HepG2 (cell line): ENCODE data around the gene PEAK1. TPM values are rescaled to one million over a fixed set of nuclear protein-coding genes. Genes with fewer than 3 reads are reported as not detected.

ENCODE experiments used
- ATAC-seq: fragments of 200-7000 bp; cut with Tn5 transposase; 3 replicates; pipeline ENCODE4 v1.9.1; 2020; ENCODE audit warnings: mild to moderate bottlenecking, moderate library complexity
- BruUV-seq: library from RNA; stranded (reverse); fragments of 400-500 nt; replicated peaks from 2 replicates; lab custom pipeline; 2021; lab: Mats Ljungman, UMichigan
- CTCF ChIA-PET: fragments of 300-600 bp; formaldehyde crosslinking; extraction: SDS; loops from one replicate; lab custom pipeline; 2021; ENCODE audit warnings: low total read pairs, inconsistent platforms, low intra/inter-chr PET ratio; lab: Yijun Ruan, JAX
- POLR2A ChIA-PET: fragments of 350-600 bp; sonication (Branson Sonifier 250); formaldehyde crosslinking; loops from one replicate; lab custom pipeline; 2020; ENCODE audit warnings: antibody characterized with exemption, inconsistent platforms; lab: Yijun Ruan, JAX
- DNase-seq: peaks from one replicate; pipeline ENCODE4 v3.0.0-alpha.2; 2015; ENCODE audit warnings: low spot score
- FAIRE-seq: peaks from 3 replicates; lab custom pipeline; 2011; peaks lifted over from hg19 to GRCh38; lab: Jason Lieb, UNC
- H2AFZ ChIP-seq: one replicate; pipeline ENCODE4 v1.6.1; 2011; ENCODE audit warnings: low read length, inconsistent platforms
- H3K27ac ChIP-seq: fragments of 300-600 bp; 3 replicates; pipeline ENCODE4 v1.8.0; 2011; ENCODE audit warnings: mixed run types, mild to moderate bottlenecking, mixed read lengths, low read length, inconsistent platforms; ENCODE audit not compliant: insufficient read depth; ENCODE audit errors: extremely low read length
- H3K27me3 ChIP-seq, 2 experiments: fragments of 200-600 bp in 1 of 2; 2 replicates in 1 of 2; 3 replicates in 1 of 2; pipeline versions ENCODE4 v1.6.0 to v1.8.0; 2011; ENCODE audit warnings: low read length in 2 of 2, mild to moderate bottlenecking in 2 of 2, moderate library complexity in 2 of 2, inconsistent platforms in 1 of 2; ENCODE audit not compliant: insufficient read depth in 2 of 2, control insufficient read depth in 1 of 2
- H3K36me3 ChIP-seq, 2 experiments: fragments of 200-600 bp in 1 of 2; replicated peaks in 1 of 2; 2 replicates in 1 of 2; 3 replicates in 1 of 2; pipeline versions ENCODE4 v1.5.1 to v1.8.0; 2011; ENCODE audit warnings: low read length in 2 of 2, inconsistent platforms in 1 of 2; ENCODE audit not compliant: insufficient read depth in 2 of 2, control insufficient read depth in 1 of 2
- H3K4me1 ChIP-seq: 2 replicates; pipeline ENCODE4 v1.5.1; 2012; ENCODE audit warnings: low read length, inconsistent platforms; ENCODE audit not compliant: insufficient read depth
- H3K4me2 ChIP-seq: 2 replicates; pipeline ENCODE4 v1.6.0; 2011; ENCODE audit warnings: low read depth, low read length, inconsistent platforms
- H3K4me3 ChIP-seq, 3 experiments: fragments of 200-600 bp in 1 of 3; sonication (generic), shearing (Covaris generic) in 1 of 3; replicated peaks in 1 of 3; 2 replicates each; pipeline ENCODE4 v1.5.1; 2011 to 2016; ENCODE audit warnings: low read length in 3 of 3, inconsistent platforms in 2 of 3, low read depth in 2 of 3, mild to moderate bottlenecking in 2 of 3, control low read depth in 1 of 3, mixed read lengths in 1 of 3; ENCODE audit not compliant: insufficient read depth in 1 of 3
- H3K79me2 ChIP-seq: one replicate; pipeline ENCODE4 v1.6.1; 2011; ENCODE audit warnings: low read length, inconsistent platforms; ENCODE audit not compliant: insufficient read depth
- H3K9ac ChIP-seq: 2 replicates; pipeline ENCODE4 v1.6.0; 2011; ENCODE audit warnings: mild to moderate bottlenecking, low read depth, low read length, inconsistent platforms; ENCODE audit not compliant: insufficient read depth
- H3K9me3 ChIP-seq: 2 replicates; pipeline ENCODE4 v1.5.1; 2012; ENCODE audit warnings: mild to moderate bottlenecking, low read length
- H4K20me1 ChIP-seq: 2 replicates; pipeline ENCODE4 v1.6.0; 2011; ENCODE audit warnings: inconsistent platforms, mild to moderate bottlenecking, low read length, moderate library complexity; ENCODE audit not compliant: insufficient read depth
- ATF7 ChIP-seq, 2 experiments: fragments of 450-650 bp in 1 of 2; sonication (generic) in 1 of 2; formaldehyde crosslinking in 1 of 2; IDR thresholded peaks; 2 replicates each; pipeline versions ENCODE4 v1.4.0 to v1.6.1; 2016 to 2020; ENCODE audit warnings: antibody characterized with exemption in 1 of 2, mild to moderate bottlenecking in 1 of 2, missing genetic modification reagents in 1 of 2
- NCOA1 ChIP-seq: sonication (generic); formaldehyde crosslinking; IDR thresholded peaks from 2 replicates; pipeline ENCODE4 v1.9.0; 2021; ENCODE audit warnings: missing genetic modification reagents
- POLR2AphosphoS5 ChIP-seq: IDR thresholded peaks from 2 replicates; pipeline ENCODE4 v1.6.1; 2012; ENCODE audit warnings: low read depth, low read length
- SKI ChIP-seq: fragments of 450-650 bp; IDR thresholded peaks from one replicate; pipeline ENCODE4 v1.6.1; 2018; ENCODE audit warnings: mild to moderate bottlenecking; ENCODE audit not compliant: partially characterized antibody
- U2AF1 ChIP-seq: fragments of 200-400 bp; formaldehyde crosslinking; optimal IDR thresholded peaks from 2 replicates; pipeline ENCODE3; 2017; ENCODE audit warnings: mild to moderate bottlenecking, low read depth, low read length
- ZBTB7A ChIP-seq: sonication (generic); formaldehyde crosslinking; IDR thresholded peaks from 2 replicates; pipeline ENCODE4 v1.8.0; 2022; ENCODE audit warnings: mild to moderate bottlenecking, missing genetic modification reagents
- ZNF296 ChIP-seq: sonication (generic); formaldehyde crosslinking; conservative IDR thresholded peaks from 2 replicates; pipeline ENCODE4 v1.5.0; 2020; ENCODE audit warnings: mild to moderate bottlenecking, missing genetic modification reagents
- ZNF615 ChIP-seq: sonication (generic); formaldehyde crosslinking; IDR thresholded peaks from 2 replicates; pipeline ENCODE4 v1.5.0; 2020; ENCODE audit warnings: mild to moderate bottlenecking, missing genetic modification reagents, borderline replicate concordance
- ZNF720 ChIP-seq: sonication (generic); formaldehyde crosslinking; IDR thresholded peaks from 2 replicates; pipeline ENCODE4 v1.4.0; 2020; ENCODE audit warnings: missing genetic modification reagents
- ZNF768 ChIP-seq: sonication (generic); formaldehyde crosslinking; IDR thresholded peaks from 2 replicates; pipeline ENCODE4 v1.4.0; 2020; ENCODE audit warnings: missing genetic modification reagents
- in situ Hi-C: cut with HindIII; loops from 2 replicates; pipeline ENCODE4 v1.10.0; 2017; ENCODE audit warnings: low pct_unique_long_range_greater_than_20kb; ENCODE audit not compliant: extremely low pct_ligation_motif_present
- intact Hi-C: fragments of 100-400 bp; cut with micrococcal nuclease; formaldehyde crosslinking; loops from one replicate; pipeline ENCODE4 v1.10.0; 2022; ENCODE audit not compliant: unreplicated experiment
- polyA plus RNA-seq, 8 experiments: library from polyadenylated mRNA; depleted of rRNA in 3 of 8; stranded (reverse) in 7 of 8; unstranded in 1 of 8; fragments of >200 nt; fragmentation: Illumina TruSeq in 4 of 8; extraction: Trizol in 4 of 8; gene quantifications; 2 replicates each; pipeline versions ENCODE4 v1.2.1 to v1.2.3, GENCODE V29; 2011 to 2016; ENCODE audit warnings: low read depth in 4 of 8, missing spikeins in 1 of 8, mixed read lengths in 1 of 8; ENCODE audit not compliant: insufficient read depth in 1 of 8
- total RNA-seq, 5 experiments: library from RNA; depleted of rRNA; stranded (reverse); fragments of >200 nt; fragmentation: Illumina TruSeq; extraction: Trizol; gene quantifications; 2 replicates each; pipeline ENCODE4 v1.2.3, GENCODE V29; 2016; ENCODE audit warnings: low read depth in 1 of 5
- TF ChIP-seq, protein P1 (sequence below): sonication (generic); formaldehyde crosslinking; IDR thresholded peaks from 2 replicates; pipeline ENCODE4 v1.8.0; 2022; ENCODE audit warnings: missing genetic modification reagents, mild to moderate bottlenecking, inconsistent platforms, borderline replicate concordance
- TF ChIP-seq, protein P2 (sequence below): sonication (generic); formaldehyde crosslinking; IDR thresholded peaks from 2 replicates; pipeline ENCODE4 v1.8.0; 2022; ENCODE audit warnings: mild to moderate bottlenecking, missing genetic modification reagents, moderate library complexity
- TF ChIP-seq, protein P3 (sequence below): sonication (generic); formaldehyde crosslinking; IDR thresholded peaks from 2 replicates; pipeline ENCODE4 v1.8.0; 2022; ENCODE audit warnings: missing genetic modification reagents, mild to moderate bottlenecking, borderline replicate concordance
- TF ChIP-seq, protein P4 (sequence below): sonication (generic); formaldehyde crosslinking; IDR thresholded peaks from 2 replicates; pipeline ENCODE4 v1.9.0; 2021; ENCODE audit warnings: missing genetic modification reagents, mild to moderate bottlenecking, borderline replicate concordance
- TF ChIP-seq, protein P5 (sequence below): sonication (generic); formaldehyde crosslinking; IDR thresholded peaks from 2 replicates; pipeline ENCODE4 v1.4.0; 2020; ENCODE audit warnings: missing genetic modification reagents, low read depth, mild to moderate bottlenecking, borderline replicate concordance

Gene PEAK1
- total and polyA plus RNA-seq, 2 of the 13 experiments (the other 11 are each of a cell fraction or from before 2014, with no cell fraction given), result 6.0 to 6.6 TPM

DNA sequence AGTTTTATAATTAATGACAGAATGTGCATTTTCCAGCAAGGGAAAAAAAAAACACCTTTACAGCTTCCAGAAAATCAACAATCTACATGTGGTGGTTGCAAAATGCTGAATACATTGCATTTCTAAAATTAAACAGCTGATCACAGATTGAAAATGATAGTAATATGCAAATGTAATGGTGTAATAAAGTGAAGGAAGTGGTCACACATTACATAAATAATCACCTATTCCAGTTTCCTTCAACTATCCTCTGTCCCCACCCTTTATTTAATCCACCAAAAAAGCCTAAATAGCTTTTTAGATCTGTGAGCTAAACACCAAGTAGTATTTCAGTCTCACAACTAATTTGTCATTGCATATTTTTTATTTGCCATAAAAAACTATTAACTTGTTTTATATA lies 110.5 kb downstream of the PEAK1 start:
- in situ Hi-C loops, result no loop called here

More for the DNA sequence above, 110.5 kb downstream of the PEAK1 start:
- no TSS peak for BruUV-seq
- intact Hi-C loops, result no loop called here
- Histone ChIP-seq H3K4me2 (no peak overlapping the region), H3K36me3 (no peaks in the 10 kb centered on the region), H3K79me2 (no peaks in the 10 kb centered on the region), H3K27ac (no peak overlapping the region), H3K9me3 (no peaks in the 10 kb centered on the region), H3K4me3 (no peak overlapping the region), H2AFZ (no peak overlapping the region), H3K4me1 (peaks cover 27% of the 10 kb centered on the region), H3K27me3 (no peaks in the 10 kb centered on the region), H4K20me1 (no peaks in the 10 kb centered on the region), H3K9ac (no peak overlapping the region)
- POLR2A ChIA-PET, result no interaction called here
- TF ChIP-seq POLR2AphosphoS5 (no peak), ZNF296 (CRISPR knock-in tag) (no peak), ATF7 (IDR thresholded peaks at IDR 0.05) (no peak), ATF7 (CRISPR knock-in tag; IDR thresholded peaks at IDR 0.05) (no peak), ZBTB7A (CRISPR knock-in tag) (no peak), ZNF720 (CRISPR knock-in tag) (no peak), ZNF768 (no peak), ZNF615 (CRISPR knock-in tag) (no peak), NCOA1 (no peak), U2AF1 (no peak), SKI (no peak)
- TF ChIP-seq, protein P1, sequence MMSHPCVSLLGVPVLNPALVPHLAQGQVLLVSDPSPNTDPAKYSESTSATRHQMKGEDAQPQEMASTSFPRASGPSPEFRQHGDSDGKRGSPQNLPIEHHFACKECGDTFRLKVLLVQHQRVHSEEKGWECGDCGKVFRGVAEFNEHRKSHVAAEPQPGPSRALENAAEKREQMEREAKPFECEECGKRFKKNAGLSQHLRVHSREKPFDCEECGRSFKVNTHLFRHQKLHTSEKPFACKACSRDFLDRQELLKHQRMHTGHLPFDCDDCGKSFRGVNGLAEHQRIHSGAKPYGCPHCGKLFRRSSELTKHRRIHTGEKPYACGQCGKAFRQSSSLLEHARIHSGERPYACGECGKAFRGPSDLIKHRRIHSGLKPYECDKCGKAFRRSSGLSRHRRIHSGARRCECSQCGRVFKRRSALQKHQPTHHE (CRISPR knock-in tag), result no peak
- TF ChIP-seq, protein P2, sequence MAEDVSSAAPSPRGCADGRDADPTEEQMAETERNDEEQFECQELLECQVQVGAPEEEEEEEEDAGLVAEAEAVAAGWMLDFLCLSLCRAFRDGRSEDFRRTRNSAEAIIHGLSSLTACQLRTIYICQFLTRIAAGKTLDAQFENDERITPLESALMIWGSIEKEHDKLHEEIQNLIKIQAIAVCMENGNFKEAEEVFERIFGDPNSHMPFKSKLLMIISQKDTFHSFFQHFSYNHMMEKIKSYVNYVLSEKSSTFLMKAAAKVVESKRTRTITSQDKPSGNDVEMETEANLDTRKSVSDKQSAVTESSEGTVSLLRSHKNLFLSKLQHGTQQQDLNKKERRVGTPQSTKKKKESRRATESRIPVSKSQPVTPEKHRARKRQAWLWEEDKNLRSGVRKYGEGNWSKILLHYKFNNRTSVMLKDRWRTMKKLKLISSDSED (CRISPR knock-in tag), result no peak
- TF ChIP-seq, protein P3, sequence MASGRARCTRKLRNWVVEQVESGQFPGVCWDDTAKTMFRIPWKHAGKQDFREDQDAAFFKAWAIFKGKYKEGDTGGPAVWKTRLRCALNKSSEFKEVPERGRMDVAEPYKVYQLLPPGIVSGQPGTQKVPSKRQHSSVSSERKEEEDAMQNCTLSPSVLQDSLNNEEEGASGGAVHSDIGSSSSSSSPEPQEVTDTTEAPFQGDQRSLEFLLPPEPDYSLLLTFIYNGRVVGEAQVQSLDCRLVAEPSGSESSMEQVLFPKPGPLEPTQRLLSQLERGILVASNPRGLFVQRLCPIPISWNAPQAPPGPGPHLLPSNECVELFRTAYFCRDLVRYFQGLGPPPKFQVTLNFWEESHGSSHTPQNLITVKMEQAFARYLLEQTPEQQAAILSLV (CRISPR knock-in tag), result no peak
- TF ChIP-seq, protein P4, sequence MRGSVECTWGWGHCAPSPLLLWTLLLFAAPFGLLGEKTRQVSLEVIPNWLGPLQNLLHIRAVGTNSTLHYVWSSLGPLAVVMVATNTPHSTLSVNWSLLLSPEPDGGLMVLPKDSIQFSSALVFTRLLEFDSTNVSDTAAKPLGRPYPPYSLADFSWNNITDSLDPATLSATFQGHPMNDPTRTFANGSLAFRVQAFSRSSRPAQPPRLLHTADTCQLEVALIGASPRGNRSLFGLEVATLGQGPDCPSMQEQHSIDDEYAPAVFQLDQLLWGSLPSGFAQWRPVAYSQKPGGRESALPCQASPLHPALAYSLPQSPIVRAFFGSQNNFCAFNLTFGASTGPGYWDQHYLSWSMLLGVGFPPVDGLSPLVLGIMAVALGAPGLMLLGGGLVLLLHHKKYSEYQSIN (CRISPR knock-in tag), result no peak
- TF ChIP-seq, protein P5, sequence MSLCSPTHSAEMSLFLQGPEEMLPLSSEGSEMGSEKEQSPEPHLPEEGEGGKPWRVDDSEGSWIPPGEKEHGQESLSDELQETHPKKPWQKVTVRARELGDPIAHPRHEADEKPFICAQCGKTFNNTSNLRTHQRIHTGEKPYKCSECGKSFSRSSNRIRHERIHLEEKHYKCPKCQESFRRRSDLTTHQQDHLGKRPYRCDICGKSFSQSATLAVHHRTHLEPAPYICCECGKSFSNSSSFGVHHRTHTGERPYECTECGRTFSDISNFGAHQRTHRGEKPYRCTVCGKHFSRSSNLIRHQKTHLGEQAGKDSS (CRISPR knock-in tag), result no peak
- CTCF ChIA-PET, result no interaction called here
- ATAC-seq (no peak), FAIRE-seq (no peak), DNase-seq (no peak)
